ENCODE results near the gene CDC34. TPM values are rescaled to one million over a fixed set of nuclear protein-coding genes. Genes with fewer than 3 reads are reported as not detected.

Gene CDC34
- total RNA-seq, 1 donor from 2014 or later: 265 TPM

- no peak overlapping the region for H3K4me3 ChIP-seq (ENCODE audit: low read depth, low read length)
- TF ChIP-seq CTCF (conservative IDR thresholded peaks at IDR 0.05; ENCODE audit: low read depth, low read length): no peak
- DNase-seq (ENCODE audit: low read depth): no peak
Observed at GRCh38 chr19:588741-589692, 57.5 kb downstream of the CDC34 start.

GRCh38 chr19:589693-590395 is 58.3 kb downstream of the CDC34 start, which contains the start of gene HCN2:
Gene HCN2, plus strand, starts transcription at chr19:589881. Its CDS starts 65 bp downstream, at chr19:589946.
- no peak within 1 kb of the TSS for H3K4me3 ChIP-seq (ENCODE audit: low read depth, low read length)

GRCh38 chr19:590396-590745 is 58.8 kb downstream of the CDC34 start:
- DNase-seq (ENCODE audit: low read depth): no peak
- no peak for TF ChIP-seq CTCF (conservative IDR thresholded peaks at IDR 0.05; ENCODE audit: low read depth, low read length)
- no peak overlapping the region for H3K4me3 ChIP-seq (ENCODE audit: low read depth, low read length)

More at GRCh38 chr19:589693-590395, 58.3 kb downstream of the CDC34 start, which contains the start of gene HCN2:
- TF ChIP-seq CTCF (conservative IDR thresholded peaks at IDR 0.05; ENCODE audit: low read depth, low read length): no peak
- no peak for DNase-seq (ENCODE audit: low read depth)

- no peak overlapping the region for H3K4me3 ChIP-seq (ENCODE audit: low read depth, low read length)
- no peak for DNase-seq (ENCODE audit: low read depth)
- TF ChIP-seq CTCF (conservative IDR thresholded peaks at IDR 0.05; ENCODE audit: low read depth, low read length): no peak
Observed at GRCh38 chr19:590750-591098, 59.2 kb downstream of the CDC34 start.

GRCh38 chr19:591099-591958 is 59.8 kb downstream of the CDC34 start:
- DNase-seq (ENCODE audit: low read depth): no peak
- H3K4me3 ChIP-seq (ENCODE audit: low read depth, low read length): no peak overlapping the region

More at GRCh38 chr19:591099-591958, 59.8 kb downstream of the CDC34 start:
- TF ChIP-seq CTCF (conservative IDR thresholded peaks at IDR 0.05; ENCODE audit: low read depth, low read length): no peak

Other genes starting within 250 kb of the CDC34 start
- 45.2 and 51.7 TPM in 2 replicates for gene PLPP2, start 240.4 kb upstream of the CDC34 start, total RNA-seq
- 12.0 and 21.3 TPM in 2 replicates for gene MIER2, start 187.0 kb upstream of the CDC34 start, total RNA-seq
- 0.12 TPM in 1 of 2 replicates, not detected in the other for gene C2CD4C, start 122.6 kb upstream of the CDC34 start, total RNA-seq
- gene SHC2, start 70.7 kb upstream of the CDC34 start, total RNA-seq: 0.07 and 2.1 TPM in 2 replicates
- gene MADCAM1, start 35.3 kb upstream of the CDC34 start, total RNA-seq: 0.17 TPM in 1 of 2 replicates, not detected in the other
- 56.4 and 78.1 TPM in 2 replicates for gene TPGS1, start 24.3 kb upstream of the CDC34 start, total RNA-seq
- gene GZMM, start 12.3 kb downstream of the CDC34 start, total RNA-seq: not detected in 2 replicates
- 705 and 835 TPM in 2 replicates for gene BSG, start 40.8 kb downstream of the CDC34 start, total RNA-seq
- 0.22 TPM in 1 of 2 replicates, not detected in the other for gene HCN2, start 58.1 kb downstream of the CDC34 start, total RNA-seq
- 37.9 and 60.0 TPM in 2 replicates for gene POLRMT, start 101.8 kb downstream of the CDC34 start, total RNA-seq
- 0.29 TPM in 1 of 2 replicates, not detected in the other for gene FGF22, start 108.1 kb downstream of the CDC34 start, total RNA-seq
- 102 and 161 TPM in 2 replicates for gene RNF126, start 131.5 kb downstream of the CDC34 start, total RNA-seq
- 199 and 483 TPM in 2 replicates for gene FSTL3, start 144.6 kb downstream of the CDC34 start, total RNA-seq
- gene PRSS57, start 163.7 kb downstream of the CDC34 start, total RNA-seq: not detected in 2 replicates
- 3.2 and 17.1 TPM in 2 replicates for gene PALM, start 177.2 kb downstream of the CDC34 start, total RNA-seq
- gene MISP, start 219.4 kb downstream of the CDC34 start, total RNA-seq: 25.2 and 41.5 TPM in 2 replicates